Right atrium auricular region (tissue), 2 donors: ENCODE data around the gene LONP2. TPM values are rescaled to one million over a fixed set of nuclear protein-coding genes. Genes with fewer than 3 reads are reported as not detected.

ENCODE experiments used
- DNase-seq: peaks from one replicate; pipeline ENCODE4 v3.0.0-alpha.2; 2019; ENCODE audit warnings: low spot score
- H3K27ac ChIP-seq, 2 donors: fragments of 200-600 bp; sonication (generic); 1 replicate in 1 of 2; 2 replicates in 1 of 2; pipeline ENCODE4 v1.5.1; 2016 to 2019
- H3K27me3 ChIP-seq, 2 donors: fragments of 200-600 bp; sonication (generic); one replicate each; pipeline versions ENCODE4 v1.5.1 to v1.6.0; 2017 to 2019
- H3K36me3 ChIP-seq: fragments of 200-600 bp; sonication (generic); one replicate; pipeline ENCODE4 v1.5.1; 2016
- H3K4me1 ChIP-seq, 2 donors: fragments of 200-600 bp; sonication (generic); one replicate each; pipeline versions ENCODE4 v1.5.1 to v1.6.0; 2017 to 2019
- H3K4me3 ChIP-seq, 2 donors: fragments of 200-600 bp; sonication (generic); 1 replicate in 1 of 2; 2 replicates in 1 of 2; pipeline ENCODE4 v1.5.1; 2017 to 2019; ENCODE audit warnings: mild to moderate bottlenecking in 1 of 2, moderate library complexity in 1 of 2
- H3K9me3 ChIP-seq, 2 donors: fragments of 200-600 bp; sonication (generic); one replicate each; pipeline ENCODE4 v1.5.1; 2019
- total RNA-seq, 2 donors: library from RNA; depleted of rRNA; stranded (reverse); fragments of >200 nt; gene quantifications; one replicate each; pipeline ENCODE4 v1.1.0, GENCODE V29; 2016
- TF ChIP-seq, protein P1 (sequence below), 2 donors: fragments of 200-600 bp; sonication (generic); IDR thresholded peaks; one replicate each; pipeline ENCODE4 v1.5.1; 2019; ENCODE audit warnings: antibody characterized with exemption in 2 of 2

Gene LONP2
- total RNA-seq, 2 donors from 2014 or later, result 37.2 to 48.9 TPM

DNA sequence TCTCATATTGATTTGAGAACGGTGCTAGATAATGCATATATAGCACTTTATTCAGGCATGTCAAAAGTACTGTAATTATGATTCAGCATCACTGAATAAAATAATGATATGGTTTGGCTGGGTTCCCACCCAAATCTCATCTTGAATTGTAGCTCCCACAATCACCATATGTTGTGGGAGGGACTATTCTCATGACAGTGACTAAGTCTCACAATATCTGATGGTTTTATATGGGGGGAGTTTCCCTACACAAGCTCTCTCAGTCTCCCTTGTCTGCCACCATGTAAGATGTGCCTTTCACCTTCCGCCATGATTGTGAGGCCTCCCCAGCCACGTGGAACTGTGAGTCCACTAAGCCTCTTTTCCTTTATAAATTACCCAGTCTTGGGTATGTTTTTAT lies 25.6 kb upstream of the LONP2 start:
- no peaks in the 10 kb centered on the region for H3K27me3 ChIP-seq
- H3K9me3 ChIP-seq, result no peaks in the 10 kb centered on the region
- no peak overlapping the region for H3K27ac ChIP-seq
- no peak for DNase-seq
- H3K4me1 ChIP-seq, result no peaks in the 10 kb centered on the region
- TF ChIP-seq, protein P1, sequence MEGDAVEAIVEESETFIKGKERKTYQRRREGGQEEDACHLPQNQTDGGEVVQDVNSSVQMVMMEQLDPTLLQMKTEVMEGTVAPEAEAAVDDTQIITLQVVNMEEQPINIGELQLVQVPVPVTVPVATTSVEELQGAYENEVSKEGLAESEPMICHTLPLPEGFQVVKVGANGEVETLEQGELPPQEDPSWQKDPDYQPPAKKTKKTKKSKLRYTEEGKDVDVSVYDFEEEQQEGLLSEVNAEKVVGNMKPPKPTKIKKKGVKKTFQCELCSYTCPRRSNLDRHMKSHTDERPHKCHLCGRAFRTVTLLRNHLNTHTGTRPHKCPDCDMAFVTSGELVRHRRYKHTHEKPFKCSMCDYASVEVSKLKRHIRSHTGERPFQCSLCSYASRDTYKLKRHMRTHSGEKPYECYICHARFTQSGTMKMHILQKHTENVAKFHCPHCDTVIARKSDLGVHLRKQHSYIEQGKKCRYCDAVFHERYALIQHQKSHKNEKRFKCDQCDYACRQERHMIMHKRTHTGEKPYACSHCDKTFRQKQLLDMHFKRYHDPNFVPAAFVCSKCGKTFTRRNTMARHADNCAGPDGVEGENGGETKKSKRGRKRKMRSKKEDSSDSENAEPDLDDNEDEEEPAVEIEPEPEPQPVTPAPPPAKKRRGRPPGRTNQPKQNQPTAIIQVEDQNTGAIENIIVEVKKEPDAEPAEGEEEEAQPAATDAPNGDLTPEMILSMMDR (IDR thresholded peaks at IDR 0.05), result no peak
- no peak overlapping the region for H3K4me3 ChIP-seq
- no peaks in the 10 kb centered on the region for H3K36me3 ChIP-seq

DNA sequence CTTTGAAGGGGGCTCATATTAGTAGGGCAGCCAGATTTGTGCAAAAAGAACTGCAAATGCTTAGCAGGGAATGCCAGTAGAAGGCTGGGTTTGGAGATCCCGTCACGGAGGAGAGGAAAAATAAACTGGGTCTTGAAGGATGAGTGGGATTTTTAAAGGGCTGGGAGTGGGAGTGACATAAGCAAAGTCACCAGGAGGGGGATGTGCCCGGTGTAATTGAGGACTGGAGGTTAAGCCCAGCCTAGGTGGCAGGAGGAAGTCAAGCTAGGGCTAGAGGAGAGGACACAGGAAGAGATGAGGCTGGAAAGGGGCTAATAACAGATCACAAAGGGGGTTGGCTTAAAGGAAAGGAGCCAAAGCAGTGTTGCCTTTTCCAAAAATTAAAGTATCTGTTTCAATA lies 23.2 kb upstream of the LONP2 start:
- Histone ChIP-seq H3K27me3 (no peaks in the 10 kb centered on the region), H3K9me3 (no peaks in the 10 kb centered on the region), H3K4me3 (no peak overlapping the region), H3K27ac (no peak overlapping the region), H3K36me3 (no peaks in the 10 kb centered on the region), H3K4me1 (no peaks in the 10 kb centered on the region)
- no peak for DNase-seq
- TF ChIP-seq, protein P1 (IDR thresholded peaks at IDR 0.05), result no peak

DNA sequence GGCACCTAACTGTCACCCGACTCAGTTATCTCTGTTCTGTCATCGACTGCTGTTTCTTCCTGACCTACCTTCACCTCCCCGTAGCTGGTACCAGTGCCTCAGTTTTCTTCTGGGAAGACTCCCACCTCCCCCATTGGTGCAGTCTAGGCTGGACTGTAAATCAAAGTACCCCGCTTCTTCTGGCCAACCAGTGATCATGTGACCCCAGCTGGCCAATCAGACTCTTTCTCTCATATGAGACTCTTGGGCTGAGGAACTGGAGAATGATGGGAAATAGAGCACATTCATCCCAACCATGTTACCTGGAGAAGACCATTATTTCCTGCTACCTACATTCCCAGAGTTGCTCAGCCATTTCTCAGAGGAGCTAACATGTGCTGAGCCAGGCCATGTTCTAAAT lies 20.6 kb upstream of the LONP2 start:
- no peak for DNase-seq
- H3K4me3 ChIP-seq, result no peak overlapping the region
- H3K36me3 ChIP-seq, result no peaks in the 10 kb centered on the region
- H3K4me1 ChIP-seq, result no peaks in the 10 kb centered on the region
- TF ChIP-seq, protein P1 (IDR thresholded peaks at IDR 0.05), result no peak
- H3K27ac ChIP-seq, result no peak overlapping the region
- H3K27me3 ChIP-seq, result no peaks in the 10 kb centered on the region
- H3K9me3 ChIP-seq, result no peaks in the 10 kb centered on the region

DNA sequence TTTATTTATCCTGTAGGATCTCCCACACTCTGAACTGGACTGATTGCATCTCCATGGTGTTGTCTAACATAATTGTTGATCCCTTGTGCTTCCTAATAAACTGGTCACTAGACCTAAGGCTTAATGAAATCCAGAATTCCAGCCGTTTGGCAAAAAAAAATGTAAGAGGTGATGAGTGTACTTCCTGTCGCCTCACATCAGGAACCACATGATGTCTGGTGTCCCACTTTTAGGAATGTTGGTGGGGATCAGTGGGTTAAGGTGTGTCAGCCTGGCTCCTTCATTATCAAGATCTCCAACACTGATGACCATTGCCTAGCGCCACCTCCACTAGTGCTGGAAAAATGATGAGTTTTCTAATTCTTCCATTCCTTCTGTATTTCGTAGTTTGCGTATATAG lies 18.6 kb upstream of the LONP2 start:
- Histone ChIP-seq H3K27ac (no peak overlapping the region), H3K9me3 (no peaks in the 10 kb centered on the region), H3K27me3 (no peaks in the 10 kb centered on the region), H3K4me1 (no peaks in the 10 kb centered on the region), H3K36me3 (no peaks in the 10 kb centered on the region), H3K4me3 (no peak overlapping the region)
- no peak for DNase-seq
- TF ChIP-seq, protein P1 (IDR thresholded peaks at IDR 0.05), result no peak

DNA sequence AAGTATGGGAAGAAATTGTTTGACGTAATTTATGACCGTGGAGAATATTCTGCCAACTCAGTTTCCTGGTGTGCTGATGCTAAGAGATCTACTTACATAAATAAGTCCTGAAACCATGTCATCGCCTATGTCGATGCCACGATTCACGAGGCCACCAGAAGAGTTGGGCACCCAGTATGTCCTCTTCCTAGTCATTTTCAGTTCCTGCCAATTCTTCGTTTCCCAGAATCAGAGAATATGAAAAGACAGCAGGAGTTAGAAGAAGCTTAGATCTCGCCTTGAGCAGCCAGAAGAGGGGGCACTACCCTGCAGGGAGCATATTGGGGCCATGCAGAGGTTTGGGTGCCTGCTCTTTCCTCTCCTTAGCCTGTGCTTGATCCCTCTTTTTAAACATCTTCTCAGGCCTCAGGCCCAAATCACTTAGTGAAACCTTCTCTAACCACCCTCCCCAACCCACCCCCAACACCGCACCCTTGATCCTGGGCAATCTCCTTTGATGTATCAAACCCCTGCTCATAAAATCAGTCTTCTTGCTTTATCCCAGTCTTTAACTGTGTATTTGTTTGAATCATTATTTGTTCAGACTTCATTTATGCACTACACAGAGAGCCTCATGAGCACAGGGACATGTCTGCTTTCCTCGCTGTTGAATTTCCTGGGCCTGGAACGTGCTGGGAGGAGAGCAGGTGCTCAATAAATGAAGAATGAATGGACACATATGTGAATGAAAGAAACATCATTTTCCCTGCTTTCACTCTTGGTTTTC lies 12.2 kb upstream of the LONP2 start:
- no peak overlapping the region for H3K4me3 ChIP-seq
- no peak overlapping the region for H3K27ac ChIP-seq
- no peak for DNase-seq
- H3K27me3 ChIP-seq, result no peaks in the 10 kb centered on the region
- TF ChIP-seq, protein P1 (IDR thresholded peaks at IDR 0.05), result peak in 1 of 2 donors; percentile 42
- no peaks in the 10 kb centered on the region for H3K9me3 ChIP-seq
- H3K4me1 ChIP-seq, result no peaks in the 10 kb centered on the region
- H3K36me3 ChIP-seq, result no peaks in the 10 kb centered on the region
